PC-3 (cell line): Measurements from ENCODE around the gene MAFF.

Experiments used
- EZH2 ChIP-seq: fragments of 300-600 bp; sonication (generic); IDR thresholded peaks from one replicate; pipeline ENCODE4 v1.6.1; 2017; ENCODE audit warnings: antibody characterized with exemption, mild to moderate bottlenecking, low read length; ENCODE audit not compliant: unreplicated experiment
- EZH2phosphoT487 ChIP-seq: fragments of 300-600 bp; sonication (generic); IDR thresholded peaks from 2 replicates; pipeline ENCODE4 v1.6.1; 2018; ENCODE audit warnings: mild to moderate bottlenecking, antibody characterized with exemption, low read length, borderline replicate concordance
- TF ChIP-seq, protein P1 (sequence below): fragments of 300-600 bp; sonication (generic); conservative IDR thresholded peaks from 2 replicates; pipeline ENCODE4 v1.5.1; 2017; ENCODE audit warnings: antibody characterized with exemption, low read depth, mild to moderate bottlenecking, low read length

GRCh38 chr22:38193580-38193979 lies 8.2 kb upstream of the MAFF start:
- TF ChIP-seq, protein P1, sequence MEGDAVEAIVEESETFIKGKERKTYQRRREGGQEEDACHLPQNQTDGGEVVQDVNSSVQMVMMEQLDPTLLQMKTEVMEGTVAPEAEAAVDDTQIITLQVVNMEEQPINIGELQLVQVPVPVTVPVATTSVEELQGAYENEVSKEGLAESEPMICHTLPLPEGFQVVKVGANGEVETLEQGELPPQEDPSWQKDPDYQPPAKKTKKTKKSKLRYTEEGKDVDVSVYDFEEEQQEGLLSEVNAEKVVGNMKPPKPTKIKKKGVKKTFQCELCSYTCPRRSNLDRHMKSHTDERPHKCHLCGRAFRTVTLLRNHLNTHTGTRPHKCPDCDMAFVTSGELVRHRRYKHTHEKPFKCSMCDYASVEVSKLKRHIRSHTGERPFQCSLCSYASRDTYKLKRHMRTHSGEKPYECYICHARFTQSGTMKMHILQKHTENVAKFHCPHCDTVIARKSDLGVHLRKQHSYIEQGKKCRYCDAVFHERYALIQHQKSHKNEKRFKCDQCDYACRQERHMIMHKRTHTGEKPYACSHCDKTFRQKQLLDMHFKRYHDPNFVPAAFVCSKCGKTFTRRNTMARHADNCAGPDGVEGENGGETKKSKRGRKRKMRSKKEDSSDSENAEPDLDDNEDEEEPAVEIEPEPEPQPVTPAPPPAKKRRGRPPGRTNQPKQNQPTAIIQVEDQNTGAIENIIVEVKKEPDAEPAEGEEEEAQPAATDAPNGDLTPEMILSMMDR: no peak
- no peak for TF ChIP-seq EZH2
- TF ChIP-seq EZH2phosphoT487: no peak
